ENCODE results near the gene MYH10.

Gene MYH10

GRCh38 chr17:8518326-8518725 is 112.2 kb downstream of the MYH10 start:
- no peak for TF ChIP-seq CTCF (IDR thresholded peaks at IDR 0.05)

GRCh38 chr17:8514801-8515200 is 115.7 kb downstream of the MYH10 start:
- TF ChIP-seq CTCF (IDR thresholded peaks at IDR 0.05) = no peak

- no peak for TF ChIP-seq CTCF (IDR thresholded peaks at IDR 0.05)
Measured at GRCh38 chr17:8506145-8506544, 124.4 kb downstream of the MYH10 start.

GRCh38 chr17:8504460-8505207 is 125.9 kb downstream of the MYH10 start:
- no peak for TF ChIP-seq CTCF (IDR thresholded peaks at IDR 0.05)

- TF ChIP-seq CTCF (IDR thresholded peaks at IDR 0.05) = no peak
Measured at GRCh38 chr17:8503807-8504206, 126.7 kb downstream of the MYH10 start.

- TF ChIP-seq CTCF (IDR thresholded peaks at IDR 0.05) = no peak
Measured at GRCh38 chr17:8503368-8503767, 127.2 kb downstream of the MYH10 start.

GRCh38 chr17:8502126-8502525 is 128.4 kb downstream of the MYH10 start:
- TF ChIP-seq CTCF (IDR thresholded peaks at IDR 0.05) = no peak

- TF ChIP-seq CTCF (IDR thresholded peaks at IDR 0.05) = no peak
Measured at GRCh38 chr17:8500609-8501008, 129.9 kb downstream of the MYH10 start.

Data from LNCAP (cell line).